Caco-2 (cell line): ENCODE data around the gene SPINK1. TPM values are rescaled to one million over a fixed set of nuclear protein-coding genes. Genes with fewer than 3 reads are reported as not detected.

Source experiments
- BruUV-seq: library from RNA; stranded (reverse); fragments of 400-500 nt; replicated peaks from 2 replicates; lab custom pipeline; 2021; lab: Mats Ljungman, UMichigan
- CTCF ChIA-PET: fragments of 300-600 bp; sonication (Branson Sonifier 250); formaldehyde crosslinking; loops from one replicate; lab custom pipeline; 2022; ENCODE audit warnings: antibody characterized with exemption; lab: Charles Lee
- POLR2A ChIA-PET: fragments of 300-600 bp; sonication (Branson Sonifier 250); formaldehyde crosslinking; loops from one replicate; lab custom pipeline; 2022; ENCODE audit warnings: antibody characterized with exemption; lab: Charles Lee
- DNase-seq, 2 experiments: peaks; one replicate each; pipeline versions ENCODE4 v3.0.0 to v3.0.0-alpha.2; 2020 to 2022
- H3K27me3 ChIP-seq: replicated peaks from 2 replicates; pipeline ENCODE4 v1.6.0; 2011; ENCODE audit warnings: low read length; ENCODE audit not compliant: control insufficient read depth, insufficient read depth
- H3K36me3 ChIP-seq: 2 replicates; pipeline ENCODE4 v1.5.1; 2011; ENCODE audit warnings: low read length; ENCODE audit not compliant: control insufficient read depth, insufficient read depth
- H3K4me1 ChIP-seq: fragments of 250-450 bp; sonication (Bioruptor Pico); 2 replicates; pipeline ENCODE4 v1.5.1; 2020; ENCODE audit warnings: mild to moderate bottlenecking
- H3K4me3 ChIP-seq: 2 replicates; pipeline ENCODE4 v1.5.1; 2011; ENCODE audit warnings: low read depth, mild to moderate bottlenecking, control low read depth, low read length
- H3K9me3 ChIP-seq: fragments of 250-450 bp; sonication (Bioruptor Pico); 2 replicates; pipeline ENCODE4 v1.5.1; 2020; ENCODE audit warnings: mild to moderate bottlenecking, moderate library complexity
- H3K27ac Mint-ChIP-seq: one replicate; pipeline ENCODE4 v1.8.0; 2022; ENCODE audit warnings: mixed read lengths; ENCODE audit not compliant: unreplicated experiment
- H3K27me3 Mint-ChIP-seq: one replicate; pipeline ENCODE4 v1.8.0; 2022; ENCODE audit warnings: mixed read lengths; ENCODE audit not compliant: insufficient read depth, unreplicated experiment
- H3K36me3 Mint-ChIP-seq: one replicate; pipeline ENCODE4 v1.8.0; 2022; ENCODE audit warnings: mild to moderate bottlenecking, mixed read lengths; ENCODE audit not compliant: insufficient read depth, unreplicated experiment
- H3K4me1 Mint-ChIP-seq: one replicate; pipeline ENCODE4 v1.8.0; 2022; ENCODE audit warnings: low read depth, mixed read lengths; ENCODE audit not compliant: unreplicated experiment
- H3K4me3 Mint-ChIP-seq: one replicate; pipeline ENCODE4 v1.8.0; 2022; ENCODE audit warnings: mild to moderate bottlenecking, moderate library complexity, mixed read lengths; ENCODE audit not compliant: unreplicated experiment
- H3K9me3 Mint-ChIP-seq: one replicate; pipeline ENCODE4 v1.8.0; 2022; ENCODE audit warnings: mixed read lengths; ENCODE audit not compliant: unreplicated experiment
- intact Hi-C: fragments of 100-400 bp; cut with micrococcal nuclease; formaldehyde crosslinking; loops from one replicate; pipeline ENCODE4 v1.10.0; 2022; ENCODE audit not compliant: unreplicated experiment
- total RNA-seq: library from RNA; stranded (reverse); gene quantifications from 2 replicates; pipeline ENCODE4 v1.2.3, GENCODE V29; 2022
- TF ChIP-seq, protein P1 (sequence below), 2 experiments: fragments of 200-600 bp in 1 of 2; IDR thresholded peaks; 1 replicate in 1 of 2; 2 replicates in 1 of 2; pipeline versions ENCODE4 v1.5.1 to v1.8.0; 2011 to 2022; ENCODE audit warnings: antibody characterized with exemption in 1 of 2, control low read depth in 1 of 2, inconsistent platforms in 1 of 2, low read depth in 1 of 2, low read length in 1 of 2, mild to moderate bottlenecking in 1 of 2, moderate library complexity in 1 of 2; ENCODE audit not compliant: insufficient read depth in 1 of 2, severe bottlenecking in 1 of 2, unreplicated experiment in 1 of 2

Gene SPINK1
- total RNA-seq, 1 experiment from 2014 or later, result 1,916 TPM

DNA sequence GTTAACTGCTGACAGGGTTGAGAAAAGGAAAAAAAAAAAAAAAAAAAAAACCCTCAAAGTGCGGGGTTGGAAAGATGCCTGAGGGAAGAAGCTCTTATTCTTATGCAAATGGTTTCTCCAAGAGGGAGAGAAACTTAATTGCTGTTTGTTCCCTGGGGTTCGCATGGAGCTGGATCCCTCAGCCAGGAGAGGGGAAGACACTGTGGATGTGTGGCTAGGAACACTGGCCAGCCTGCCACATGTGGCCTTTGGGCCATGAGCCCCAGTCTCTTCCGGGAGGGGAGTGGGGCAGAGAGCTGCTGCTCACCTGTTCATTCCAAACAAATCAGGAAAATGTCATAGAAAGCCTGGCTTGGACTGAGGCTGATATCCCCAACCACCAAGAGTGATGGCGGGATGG lies 37.6 kb upstream of the SPINK1 start:
- ChIA-PET POLR2A (no interaction called here), CTCF (no interaction called here)
- Histone ChIP-seq H3K9me3 (no peaks in the 10 kb centered on the region), H3K27me3 (no peaks in the 10 kb centered on the region), H3K36me3 (no peaks in the 10 kb centered on the region), H3K4me3 (no peak overlapping the region), H3K4me1 (no peaks in the 10 kb centered on the region)
- H3K27me3 Mint-ChIP-seq, result no peaks in the 10 kb centered on the region
- peaks cover 7% of the 10 kb centered on the region for H3K4me1 Mint-ChIP-seq
- no peak overlapping the region for H3K27ac Mint-ChIP-seq
- H3K36me3 Mint-ChIP-seq, result no peaks in the 10 kb centered on the region
- no peak for DNase-seq
- no peak overlapping the region for H3K4me3 Mint-ChIP-seq
- TF ChIP-seq, protein P1, sequence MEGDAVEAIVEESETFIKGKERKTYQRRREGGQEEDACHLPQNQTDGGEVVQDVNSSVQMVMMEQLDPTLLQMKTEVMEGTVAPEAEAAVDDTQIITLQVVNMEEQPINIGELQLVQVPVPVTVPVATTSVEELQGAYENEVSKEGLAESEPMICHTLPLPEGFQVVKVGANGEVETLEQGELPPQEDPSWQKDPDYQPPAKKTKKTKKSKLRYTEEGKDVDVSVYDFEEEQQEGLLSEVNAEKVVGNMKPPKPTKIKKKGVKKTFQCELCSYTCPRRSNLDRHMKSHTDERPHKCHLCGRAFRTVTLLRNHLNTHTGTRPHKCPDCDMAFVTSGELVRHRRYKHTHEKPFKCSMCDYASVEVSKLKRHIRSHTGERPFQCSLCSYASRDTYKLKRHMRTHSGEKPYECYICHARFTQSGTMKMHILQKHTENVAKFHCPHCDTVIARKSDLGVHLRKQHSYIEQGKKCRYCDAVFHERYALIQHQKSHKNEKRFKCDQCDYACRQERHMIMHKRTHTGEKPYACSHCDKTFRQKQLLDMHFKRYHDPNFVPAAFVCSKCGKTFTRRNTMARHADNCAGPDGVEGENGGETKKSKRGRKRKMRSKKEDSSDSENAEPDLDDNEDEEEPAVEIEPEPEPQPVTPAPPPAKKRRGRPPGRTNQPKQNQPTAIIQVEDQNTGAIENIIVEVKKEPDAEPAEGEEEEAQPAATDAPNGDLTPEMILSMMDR (IDR thresholded peaks at IDR 0.05; ENCODE audit: insufficient read depth in 1 of 2, low read depth in 1 of 2, low read length in 1 of 2, severe bottlenecking in 1 of 2, unreplicated experiment in 1 of 2), result no peak
- intact Hi-C loops, result no loop called here
- BruUV-seq, result no TSS peak
- H3K9me3 Mint-ChIP-seq, result no peaks in the 10 kb centered on the region

DNA sequence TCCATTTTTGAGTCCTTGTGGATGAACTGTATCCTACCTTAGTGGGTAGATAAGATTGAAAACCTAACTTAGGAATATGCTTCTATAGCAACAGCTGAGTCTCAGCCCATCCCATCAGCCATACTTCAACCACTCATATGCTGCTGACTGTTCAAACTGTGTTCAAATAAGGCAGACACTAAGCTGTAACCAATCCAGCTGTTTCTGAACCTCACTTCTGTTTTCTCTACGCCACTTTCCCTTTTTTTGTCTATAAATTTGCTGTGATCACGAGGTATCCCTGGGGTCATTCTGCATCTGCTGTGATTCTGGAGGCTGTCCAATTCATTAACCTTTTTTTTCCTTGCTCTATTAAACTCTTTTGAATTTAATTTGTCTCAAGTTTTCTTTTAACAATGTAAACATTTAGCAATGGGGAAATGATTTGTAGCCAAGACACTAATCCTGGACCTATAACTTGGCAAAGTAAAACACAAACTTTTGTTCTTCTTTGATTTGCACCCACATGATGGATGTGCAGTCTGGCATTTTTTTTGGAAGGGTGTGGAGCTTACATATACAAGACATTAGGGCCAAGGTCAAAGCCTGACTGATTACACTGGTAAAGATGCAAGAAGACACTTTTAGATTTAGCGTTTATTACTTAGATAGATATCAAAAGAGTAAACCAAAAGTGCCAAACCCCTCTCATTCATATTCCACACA lies 32.1 kb upstream of the SPINK1 start:
- no TSS peak for BruUV-seq
- Mint-ChIP-seq H3K27me3 (no peaks in the 10 kb centered on the region), H3K9me3 (no peaks in the 10 kb centered on the region), H3K36me3 (no peaks in the 10 kb centered on the region), H3K4me3 (no peak overlapping the region), H3K27ac (no peak overlapping the region), H3K4me1 (peaks cover 7% of the 10 kb centered on the region)
- Histone ChIP-seq H3K27me3 (no peaks in the 10 kb centered on the region), H3K36me3 (no peaks in the 10 kb centered on the region), H3K9me3 (no peaks in the 10 kb centered on the region), H3K4me3 (no peak overlapping the region), H3K4me1 (no peaks in the 10 kb centered on the region; the same call in 1 of the 2 replicates)
- ChIA-PET POLR2A (no interaction called here), CTCF (no interaction called here)
- intact Hi-C loops, result no loop called here
- TF ChIP-seq, protein P1 (IDR thresholded peaks at IDR 0.05; ENCODE audit: insufficient read depth in 1 of 2, low read depth in 1 of 2, low read length in 1 of 2, severe bottlenecking in 1 of 2, unreplicated experiment in 1 of 2), result no peak
- no peak for DNase-seq

DNA sequence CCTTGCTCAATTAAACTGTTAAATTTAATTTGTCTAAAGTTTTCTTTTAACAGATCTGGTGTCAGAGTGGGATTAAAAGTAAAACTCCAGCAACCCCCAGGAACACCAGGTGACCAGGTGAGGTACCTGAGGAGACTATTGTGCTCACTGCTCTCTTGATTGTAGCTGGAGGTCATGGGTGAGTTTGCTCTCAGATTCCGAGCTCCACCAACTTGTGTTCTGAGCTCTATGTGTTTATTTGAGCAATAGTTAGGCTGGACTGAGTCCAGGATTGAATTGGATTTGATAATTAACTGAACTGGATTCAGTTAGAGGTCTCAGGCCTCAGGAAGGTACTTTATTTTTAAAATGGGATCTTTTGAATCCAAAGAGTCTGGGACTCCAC lies 29.2 kb upstream of the SPINK1 start:
- TF ChIP-seq, protein P1 (IDR thresholded peaks at IDR 0.05; ENCODE audit: insufficient read depth in 1 of 2, low read depth in 1 of 2, low read length in 1 of 2, severe bottlenecking in 1 of 2, unreplicated experiment in 1 of 2), result no peak
- Mint-ChIP-seq H3K4me3 (no peak overlapping the region), H3K27me3 (no peaks in the 10 kb centered on the region), H3K27ac (no peak overlapping the region), H3K36me3 (no peaks in the 10 kb centered on the region), H3K4me1 (peaks cover 6% of the 10 kb centered on the region), H3K9me3 (no peaks in the 10 kb centered on the region)
- Histone ChIP-seq H3K9me3 (no peaks in the 10 kb centered on the region), H3K27me3 (no peaks in the 10 kb centered on the region), H3K4me3 (no peak overlapping the region), H3K4me1 (no peaks in the 10 kb centered on the region; the same call in 1 of the 2 replicates), H3K36me3 (no peaks in the 10 kb centered on the region)
- ChIA-PET CTCF (interaction anchor here (1.0 kb wide), 1 partner anchor 27 kb away, joined by 4 read pairs; no protein-coding TSS in a partner anchor), POLR2A (no interaction called here)
- BruUV-seq, result no TSS peak
- DNase-seq, result no peak
- intact Hi-C loops, result no loop called here
